H1 (cell line): ENCODE data around the gene RTL9.

ENCODE experiments used
- CTCF ChIP-seq, 3 experiments: IDR thresholded peaks; 1 replicate in 2 of 3; 2 replicates in 1 of 3; pipeline versions ENCODE4 v1.5.1 to v1.6.1; 2011; ENCODE audit warnings: low read length in 3 of 3, mild to moderate bottlenecking in 3 of 3, inconsistent platforms in 2 of 3, low read depth in 1 of 3, moderate library complexity in 1 of 3; ENCODE audit not compliant: insufficient read depth in 1 of 3; ENCODE audit errors: control extremely low read depth in 1 of 3
- MAX ChIP-seq: IDR thresholded peaks from 2 replicates; pipeline ENCODE4 v1.6.1; 2012; ENCODE audit warnings: inconsistent platforms
- PHF8 ChIP-seq: fragments of 200-600 bp; sonication (generic); conservative IDR thresholded peaks from 2 replicates; pipeline ENCODE4 v1.7.1; 2012; ENCODE audit warnings: low read depth, mild to moderate bottlenecking, inconsistent platforms, low read length, moderate library complexity
- POLR2A ChIP-seq, 2 experiments: IDR thresholded peaks; 1 replicate in 1 of 2; 2 replicates in 1 of 2; pipeline ENCODE4 v1.6.1; 2011; ENCODE audit warnings: low read depth in 2 of 2, low read length in 2 of 2, mild to moderate bottlenecking in 2 of 2; ENCODE audit errors: control extremely low read depth in 1 of 2
- POU5F1 ChIP-seq: IDR thresholded peaks from 2 replicates; pipeline ENCODE4 v1.6.1; 2011; ENCODE audit warnings: low read depth, mild to moderate bottlenecking, low read length, moderate library complexity
- SAP30 ChIP-seq: fragments of 300-600 bp; sonication (generic); IDR thresholded peaks from 2 replicates; pipeline ENCODE4 v1.7.1; 2012; ENCODE audit warnings: low read length, moderate library complexity, mild to moderate bottlenecking, inconsistent platforms; ENCODE audit not compliant: insufficient read depth, insufficient replicate concordance
- SP1 ChIP-seq: IDR thresholded peaks from 2 replicates; pipeline ENCODE4 v1.6.1; 2011; ENCODE audit warnings: low read depth, low read length
- TBP ChIP-seq: IDR thresholded peaks from 2 replicates; pipeline ENCODE4 v1.6.1; 2011; ENCODE audit warnings: low read depth, low read length, improper control_type of control experiment
- USF2 ChIP-seq: IDR thresholded peaks from 2 replicates; pipeline ENCODE4 v1.6.1; 2011; ENCODE audit warnings: low read length, improper control_type of control experiment

- TF ChIP-seq CTCF (IDR thresholded peaks at IDR 0.05; ENCODE audit: control extremely low read depth in 1 of 3, insufficient read depth in 1 of 3, low read depth in 1 of 3, low read length in 3 of 3) (no peak), POLR2A (IDR thresholded peaks at IDR 0.05; ENCODE audit: control extremely low read depth in 1 of 2, low read depth in 2 of 2, low read length in 2 of 2) (no peak), MAX (no peak), SP1 (no peak), SAP30 (no peak), POU5F1 (no peak), PHF8 (no peak), USF2 (no peak), TBP (no peak)
Observed at GRCh38 chrX:110310896-110311295, 47.8 kb upstream of the RTL9 start.
